Memory B cell (primary cell): ENCODE results near the gene ADPRM.

Experiments used
- ATAC-seq: fragments of 150-1000 bp; cut with Tn5 transposase; 2 replicates; pipeline ENCODE4 v1.10.0; 2021; ENCODE audit warnings: low read depth, mild to moderate bottlenecking, moderate library complexity
- DNase-seq, 2 donors: peaks; one replicate each; pipeline ENCODE4 v3.0.0; 2022; ENCODE audit warnings: low spot score in 2 of 2
- H3K27ac Mint-ChIP-seq: one replicate; pipeline ENCODE4 v1.8.0; 2022; ENCODE audit warnings: mild to moderate bottlenecking, moderate library complexity, mixed read lengths
- H3K27me3 Mint-ChIP-seq: one replicate; pipeline ENCODE4 v1.8.0; 2022; ENCODE audit warnings: mixed read lengths
- H3K36me3 Mint-ChIP-seq: one replicate; pipeline ENCODE4 v1.8.0; 2022; ENCODE audit warnings: mild to moderate bottlenecking, mixed read lengths
- H3K4me1 Mint-ChIP-seq: one replicate; pipeline ENCODE4 v1.8.0; 2022; ENCODE audit warnings: mixed read lengths
- H3K4me3 Mint-ChIP-seq: one replicate; pipeline ENCODE4 v1.8.0; 2022; ENCODE audit warnings: mild to moderate bottlenecking, moderate library complexity, mixed read lengths
- H3K9me3 Mint-ChIP-seq: one replicate; pipeline ENCODE4 v1.8.0; 2022; ENCODE audit warnings: mixed read lengths

ADPRM gene

DNA sequence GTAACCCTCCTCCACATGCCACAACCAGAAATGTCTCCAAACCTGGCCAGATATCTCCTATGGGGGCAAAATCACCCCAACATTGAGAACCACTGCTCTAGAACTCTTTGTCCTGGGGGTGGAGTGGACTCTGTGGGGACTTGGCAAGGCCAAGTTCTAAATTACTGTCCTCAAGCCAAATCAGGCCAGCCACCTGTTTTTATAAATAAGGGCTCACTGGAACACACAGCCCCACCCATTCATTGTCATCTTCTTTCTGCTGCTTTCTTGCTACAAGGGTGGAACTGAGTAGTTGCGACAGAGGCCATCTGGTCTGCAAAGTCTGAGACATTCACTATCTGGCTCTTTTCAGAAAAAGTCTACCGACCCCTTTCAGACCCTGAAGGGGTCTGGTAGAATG is 59.2 kb downstream of the ADPRM start:
- H3K36me3 Mint-ChIP-seq, result no peaks in the 10 kb centered on the region
- H3K4me3 Mint-ChIP-seq, result no peak overlapping the region
- ATAC-seq (no peak), DNase-seq (no peak)
- H3K27me3 Mint-ChIP-seq, result peaks cover 3% of the 10 kb centered on the region
- H3K9me3 Mint-ChIP-seq, result no peaks in the 10 kb centered on the region
- H3K27ac Mint-ChIP-seq, result no peak overlapping the region
- peaks cover 3% of the 10 kb centered on the region for H3K4me1 Mint-ChIP-seq

- Mint-ChIP-seq H3K27ac (no peak overlapping the region), H3K4me1 (peaks cover 3% of the 10 kb centered on the region), H3K4me3 (no peak overlapping the region), H3K9me3 (no peaks in the 10 kb centered on the region), H3K27me3 (peaks cover 3% of the 10 kb centered on the region), H3K36me3 (no peaks in the 10 kb centered on the region)
- ATAC-seq (no peak), DNase-seq (no peak)
These were observed 59.7 kb downstream of the ADPRM start for GRCh38 chr17:10757067-10757466.

- no peak for DNase-seq
- Mint-ChIP-seq H3K9me3 (no peaks in the 10 kb centered on the region), H3K36me3 (no peaks in the 10 kb centered on the region), H3K4me1 (peaks cover 3% of the 10 kb centered on the region), H3K27ac (no peak overlapping the region), H3K4me3 (no peak overlapping the region), H3K27me3 (peaks cover 3% of the 10 kb centered on the region)
- no peak for ATAC-seq
These were observed 60.3 kb downstream of the ADPRM start for GRCh38 chr17:10757647-10758046.

- Mint-ChIP-seq H3K4me1 (peaks cover 3% of the 10 kb centered on the region), H3K36me3 (no peaks in the 10 kb centered on the region), H3K27me3 (peaks cover 3% of the 10 kb centered on the region), H3K27ac (no peak overlapping the region), H3K4me3 (no peak overlapping the region), H3K9me3 (no peaks in the 10 kb centered on the region)
- no peak for ATAC-seq
- DNase-seq, result no peak
These were observed 60.7 kb downstream of the ADPRM start for GRCh38 chr17:10758062-10758461.
